SKM-1 treated with dmso at 0.1 percent for 144 hours (cell line): ENCODE results near the gene VPS37C.
"Not testable (repeated sequence)": the region's sequence is repeated elsewhere in the genome, so short reads cannot be mapped to it uniquely, and the experiment has no call there.

Experiments
- DNase-seq: peaks from one replicate; lab custom pipeline; 2025; ENCODE audit not compliant: unreplicated experiment; lab: John Stamatoyannopoulos, UW

VPS37C gene

DNA sequence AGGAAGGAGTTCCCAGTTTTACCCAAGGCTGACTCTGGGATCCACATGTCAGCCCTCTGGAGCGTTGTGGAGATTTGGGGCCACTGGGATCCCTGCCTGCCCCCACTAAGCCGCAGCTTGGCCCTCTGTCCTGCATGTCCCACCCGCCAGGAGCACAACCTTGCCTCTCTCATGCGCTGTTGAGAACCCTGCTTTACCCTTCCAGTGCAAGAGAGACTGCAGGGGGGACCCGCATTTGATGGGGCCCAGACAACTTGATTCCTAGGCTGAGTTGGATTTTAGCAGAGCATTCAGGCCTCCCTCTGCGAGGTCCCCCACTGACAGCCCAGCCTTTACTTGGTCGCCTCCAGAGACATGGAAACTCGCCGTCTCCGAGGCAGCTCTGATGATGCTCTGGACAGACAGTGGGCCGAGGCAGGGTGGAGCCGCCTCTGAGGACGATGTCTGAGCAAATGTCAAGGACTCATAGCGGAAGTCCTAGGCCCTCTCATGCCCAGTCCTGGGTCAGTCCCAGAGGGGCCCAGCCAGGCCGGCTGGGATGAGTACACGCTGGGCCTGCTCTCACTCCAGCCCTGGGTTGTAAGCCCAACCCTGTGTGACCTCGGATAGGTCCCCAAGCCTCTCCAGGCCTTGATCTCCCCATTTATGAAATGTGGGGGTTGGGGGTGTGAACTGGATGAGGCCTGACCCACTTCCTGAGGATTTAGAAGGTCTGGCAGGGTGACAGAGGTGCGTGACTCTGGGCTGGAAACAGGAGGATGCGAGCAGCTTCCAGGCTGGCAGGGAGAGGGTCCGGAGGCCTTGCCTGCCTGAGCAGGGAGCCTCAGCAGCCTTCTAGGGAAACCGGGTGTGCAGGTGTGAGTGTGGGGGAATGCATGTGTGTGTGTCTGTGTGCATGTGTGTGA, 58.3 kb downstream of the VPS37C start:
- no peak for DNase-seq

DNA sequence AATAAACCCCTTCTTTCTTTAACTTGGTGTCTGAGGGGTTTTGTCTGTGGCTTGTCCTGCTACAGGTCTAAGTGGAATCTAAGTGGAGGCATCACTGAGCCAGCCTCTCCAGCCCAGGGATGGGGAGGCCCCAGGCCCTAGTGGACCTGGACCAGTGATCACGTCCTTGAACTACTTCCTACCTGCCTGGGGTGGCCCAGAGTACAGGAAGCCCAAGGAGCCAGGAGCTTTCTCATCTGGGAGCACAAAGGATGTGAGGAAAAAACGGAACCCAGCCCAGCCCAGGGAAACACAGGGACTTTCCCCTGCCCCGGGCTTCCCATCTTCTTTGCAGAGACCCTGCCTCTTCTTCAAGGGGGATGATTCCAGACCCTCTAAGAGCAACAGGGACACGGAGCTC, 62.4 kb downstream of the VPS37C start:
- DNase-seq, result no peak

DNA sequence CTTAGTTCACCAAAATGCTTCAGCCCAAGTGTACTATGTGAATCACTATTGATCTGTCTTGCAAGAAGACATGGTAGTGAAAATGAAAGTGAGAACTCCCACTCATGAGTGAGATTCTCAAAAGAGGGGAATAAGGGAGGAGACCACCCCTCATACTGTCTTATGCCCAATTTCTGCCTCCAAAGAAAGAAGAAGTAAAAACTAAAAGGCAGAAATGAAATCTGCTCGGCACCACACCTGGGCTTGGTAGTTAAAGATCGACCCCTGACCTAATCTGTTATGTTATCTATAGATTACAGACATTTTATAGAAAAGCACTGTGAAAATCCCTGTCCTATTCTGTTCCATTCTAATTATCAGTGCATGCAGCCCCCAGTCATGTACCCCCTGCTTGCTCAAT, 63.0 kb downstream of the VPS37C start:
- not testable (repeated sequence) for DNase-seq

DNA sequence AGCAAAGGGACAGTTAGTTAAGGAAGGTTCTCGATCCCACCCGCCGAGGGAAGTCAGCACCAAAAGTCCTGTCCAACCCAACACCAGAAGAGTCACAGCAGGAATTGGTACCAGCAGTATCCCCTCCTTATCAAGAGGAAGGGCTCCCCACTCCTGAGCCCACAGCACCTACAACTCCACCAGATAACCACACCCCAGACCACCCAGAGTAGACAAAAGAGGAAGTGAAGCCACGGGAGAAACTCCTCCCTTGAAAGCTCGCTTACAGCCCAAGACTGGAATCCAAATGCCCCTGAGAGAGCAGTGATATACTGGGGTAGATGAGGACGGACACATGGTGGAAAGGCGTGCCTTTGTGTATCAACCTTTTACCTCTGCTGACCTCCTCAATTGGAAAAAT, 66.2 kb downstream of the VPS37C start:
- no peak for DNase-seq

DNA sequence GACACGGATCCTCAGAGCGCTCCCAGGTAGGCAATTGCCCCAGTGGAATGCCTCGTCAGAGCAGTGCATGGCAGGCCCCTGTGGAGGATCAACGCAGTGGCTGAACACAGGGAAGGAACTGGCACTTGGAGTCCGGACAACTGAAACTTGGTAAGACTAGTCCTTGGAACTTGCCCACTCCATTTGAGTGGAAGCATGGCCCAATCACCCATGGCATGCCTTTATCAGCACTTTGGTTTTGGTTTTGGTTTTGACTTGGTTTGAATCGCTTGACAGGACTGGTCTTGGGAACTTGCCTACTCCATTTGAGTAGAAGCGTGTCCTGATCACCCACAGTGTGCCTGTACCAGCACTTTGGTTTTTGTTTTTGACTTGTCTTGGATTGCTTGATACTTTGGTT, 67.1 kb downstream of the VPS37C start:
- not testable (repeated sequence) for DNase-seq

DNA sequence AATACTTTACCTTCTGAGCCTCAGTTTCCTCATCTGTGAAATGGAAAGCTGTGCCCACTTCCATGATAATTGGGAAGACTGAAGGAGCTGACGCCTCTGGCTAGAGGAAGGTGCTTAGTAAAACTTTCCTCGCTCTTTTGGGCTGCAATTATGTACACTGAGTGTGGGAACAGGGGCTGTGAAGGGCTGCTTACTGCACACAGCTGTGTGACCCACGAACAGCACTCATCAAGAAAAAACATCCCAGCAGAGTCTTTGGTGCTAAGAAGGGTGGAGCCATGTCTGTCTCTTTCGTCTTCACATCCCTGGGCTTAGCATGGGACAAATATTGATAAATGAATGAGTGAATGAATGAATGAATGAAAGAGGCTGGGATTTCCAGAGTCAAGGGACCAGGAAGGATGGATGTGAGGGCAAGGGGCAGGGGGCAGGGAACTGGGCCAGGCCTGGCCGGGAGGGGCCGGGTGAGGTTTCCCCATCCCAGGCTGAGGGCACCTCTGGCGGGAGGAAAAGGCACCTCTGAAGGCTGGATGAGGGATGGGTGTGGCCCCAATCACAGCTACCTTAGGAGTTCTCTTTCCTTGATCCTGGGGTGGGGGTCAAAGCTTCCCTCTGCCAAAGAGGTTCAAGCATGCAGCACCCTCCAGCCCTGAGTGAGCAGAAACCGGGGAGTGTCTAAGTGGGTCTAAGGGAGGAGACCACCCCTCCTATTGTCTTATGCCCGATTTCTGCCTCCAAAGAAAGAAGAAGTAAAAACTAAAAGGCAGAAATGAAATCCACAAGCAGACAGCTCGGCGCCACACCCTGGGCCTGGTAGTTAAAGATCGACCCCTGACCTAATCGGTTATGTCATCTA, 68.1 kb downstream of the VPS37C start:
- DNase-seq, result no peak

DNA sequence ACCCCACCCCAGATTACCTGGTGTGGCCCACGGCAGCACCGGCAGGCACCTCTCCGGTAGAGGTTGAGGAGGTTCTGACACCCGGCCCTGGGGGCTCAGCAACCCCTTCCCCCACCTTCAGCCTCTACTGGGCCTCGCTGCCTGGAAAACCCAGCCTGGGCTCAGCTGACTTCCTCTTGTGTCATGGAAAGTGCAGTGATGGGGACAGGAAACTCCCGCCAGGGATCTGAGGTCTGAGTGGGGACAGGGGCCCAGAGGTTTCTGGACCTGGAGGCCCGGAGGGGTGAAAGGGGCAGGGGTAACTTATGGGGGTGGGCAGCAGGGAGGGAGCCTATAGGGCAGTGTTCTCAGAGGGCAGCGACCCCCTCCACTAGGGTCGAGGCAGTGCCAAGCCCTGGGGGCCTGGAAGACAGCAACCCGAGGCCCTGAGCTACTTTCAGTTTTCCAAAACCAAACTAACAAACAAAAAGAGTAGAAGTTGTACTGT, 68.9 kb downstream of the VPS37C start:
- DNase-seq, result no peak

DNA sequence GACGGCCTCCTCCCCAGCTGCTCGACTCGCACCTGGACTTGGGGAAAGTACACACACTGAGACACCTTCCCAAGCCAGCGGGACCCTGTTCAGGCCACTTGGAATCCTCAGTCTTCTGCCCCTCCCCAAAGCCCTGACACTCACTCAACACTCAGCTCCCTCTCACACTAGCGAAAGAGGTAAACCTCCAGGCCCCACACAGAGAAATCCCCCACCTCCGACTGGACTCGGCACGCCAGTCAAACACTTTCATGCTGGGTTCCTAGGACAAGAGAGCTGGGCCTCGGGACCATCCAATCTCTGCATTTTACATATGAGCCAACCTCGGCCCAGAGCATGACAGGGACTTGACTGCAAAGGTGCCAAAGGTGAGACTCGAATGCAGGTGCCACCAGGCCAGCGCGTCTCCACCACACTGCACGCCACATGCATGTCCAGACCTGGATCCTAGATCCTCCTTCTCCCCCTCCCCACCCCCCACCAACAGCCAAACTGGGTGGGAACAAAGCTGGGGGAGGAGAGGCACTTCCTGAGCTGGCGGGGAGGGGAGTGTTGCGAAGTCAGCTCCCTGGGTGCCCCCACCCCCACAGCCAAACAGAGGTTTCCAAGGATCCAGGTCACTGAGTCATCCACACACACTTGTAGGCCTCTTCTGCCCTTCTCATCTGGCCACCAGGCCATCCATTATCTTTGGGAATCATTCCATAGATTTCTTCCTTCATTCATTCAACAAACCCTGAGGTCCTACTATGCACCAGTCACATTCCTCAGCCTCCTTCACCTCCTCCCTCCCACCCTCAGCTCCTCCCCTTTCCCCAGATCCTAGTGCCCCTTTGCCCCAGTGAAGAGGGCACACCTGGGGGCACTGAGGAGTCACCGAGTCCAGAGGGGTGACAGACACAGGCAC, 69.6 kb downstream of the VPS37C start:
- no peak for DNase-seq

DNA sequence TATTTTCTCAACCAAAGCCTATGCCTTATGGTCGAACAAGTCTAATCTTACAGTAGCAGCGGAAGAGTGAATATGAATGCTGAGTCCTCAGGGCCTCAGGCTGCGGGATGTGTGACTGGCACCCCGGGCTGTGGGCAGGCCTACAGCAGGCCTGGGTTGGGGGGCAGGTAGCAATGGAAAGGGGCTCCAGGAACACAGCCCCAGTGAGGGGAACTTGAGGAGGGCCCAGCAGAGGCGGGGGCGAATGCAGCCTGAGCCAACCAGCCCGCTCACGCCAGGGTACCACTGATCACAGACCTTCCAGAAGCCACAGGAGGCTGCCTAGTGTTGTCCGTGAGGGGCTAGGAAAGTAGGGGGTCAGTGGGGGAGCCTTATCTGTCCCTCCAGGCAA, 70.2 kb downstream of the VPS37C start:
- no peak for DNase-seq

DNA sequence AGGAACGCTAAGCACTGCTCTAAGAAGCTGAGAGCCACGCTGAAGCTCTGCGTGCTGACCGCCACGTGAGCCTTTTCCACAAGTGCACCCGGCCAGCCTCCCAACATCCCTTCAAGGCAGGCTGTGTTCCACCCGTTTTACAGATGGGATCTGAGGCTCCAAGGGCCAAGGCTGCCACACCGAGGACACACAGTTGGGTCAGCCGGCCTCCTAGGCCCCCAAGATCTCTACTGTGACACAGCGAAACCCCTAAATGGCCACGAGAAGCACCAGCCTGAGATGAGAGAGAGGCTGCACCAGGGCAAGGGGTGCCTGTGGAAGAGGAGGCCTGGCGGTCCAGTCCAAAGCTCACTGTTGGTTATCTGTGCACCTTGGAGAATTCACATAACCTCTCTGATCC, 70.7 kb downstream of the VPS37C start:
- no peak for DNase-seq

DNA sequence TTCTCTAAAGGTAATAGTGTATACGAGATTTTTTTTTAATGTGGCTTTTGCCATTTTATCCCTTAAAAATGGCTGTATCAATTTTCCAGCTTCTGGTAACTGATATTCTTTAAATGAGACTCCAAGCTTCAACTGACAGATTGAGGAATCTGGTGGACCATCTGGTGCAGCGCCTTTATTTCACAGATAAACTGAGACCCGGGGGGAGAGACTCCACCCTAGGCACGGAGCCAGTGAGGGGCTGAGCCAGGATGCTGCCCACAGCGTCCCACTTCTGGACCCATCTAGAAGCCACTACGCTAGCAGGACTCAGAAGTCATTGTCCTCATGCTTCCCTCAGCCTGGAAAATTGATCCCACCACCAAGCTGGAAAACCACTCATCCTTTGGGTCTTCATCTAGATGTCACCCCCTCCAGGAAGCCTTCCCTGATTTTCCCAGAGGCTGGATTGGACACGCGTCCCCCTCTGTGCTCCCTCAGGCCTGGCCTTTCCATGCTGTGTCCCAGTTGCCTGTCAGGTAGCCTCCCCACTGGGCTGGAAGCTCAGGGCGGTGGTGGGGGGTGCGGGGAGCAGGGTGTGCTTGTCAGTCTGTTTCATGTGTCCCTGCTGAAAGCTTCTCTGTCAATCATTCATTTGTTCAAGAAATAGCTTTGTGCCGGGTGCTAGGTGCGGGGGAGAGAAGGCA, 71.3 kb downstream of the VPS37C start:
- no peak for DNase-seq

DNA sequence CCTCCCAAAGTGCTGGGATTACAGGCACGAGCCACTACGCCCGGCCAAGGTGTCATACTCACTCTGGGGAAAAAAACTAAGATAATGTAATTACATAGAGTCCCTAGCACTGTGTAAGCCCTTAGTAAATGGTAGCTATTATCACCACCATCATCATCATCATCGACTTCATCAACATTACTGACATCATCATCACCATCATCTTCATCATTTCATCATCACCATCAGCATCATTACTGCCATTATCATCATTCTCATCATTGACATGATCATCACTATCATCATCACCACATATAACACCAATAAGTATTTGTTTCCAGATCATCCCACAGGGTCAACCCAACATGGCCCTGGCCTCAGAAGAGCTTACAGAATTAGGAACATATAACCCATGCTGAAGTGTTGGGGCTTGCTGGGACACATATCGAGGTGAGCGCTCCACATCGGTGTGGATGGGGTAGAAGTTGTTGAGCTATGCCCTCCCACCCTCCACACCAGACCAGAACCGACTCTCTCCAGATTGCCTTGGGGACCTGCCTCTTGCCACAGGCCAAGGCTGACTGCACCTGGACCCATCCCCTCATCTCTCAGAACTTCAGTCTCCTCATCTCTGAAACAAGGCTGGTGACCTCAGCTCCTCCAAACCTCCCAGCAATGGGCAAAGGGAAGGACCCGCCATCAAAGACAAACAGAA, 73.7 kb downstream of the VPS37C start:
- no peak for DNase-seq

DNA sequence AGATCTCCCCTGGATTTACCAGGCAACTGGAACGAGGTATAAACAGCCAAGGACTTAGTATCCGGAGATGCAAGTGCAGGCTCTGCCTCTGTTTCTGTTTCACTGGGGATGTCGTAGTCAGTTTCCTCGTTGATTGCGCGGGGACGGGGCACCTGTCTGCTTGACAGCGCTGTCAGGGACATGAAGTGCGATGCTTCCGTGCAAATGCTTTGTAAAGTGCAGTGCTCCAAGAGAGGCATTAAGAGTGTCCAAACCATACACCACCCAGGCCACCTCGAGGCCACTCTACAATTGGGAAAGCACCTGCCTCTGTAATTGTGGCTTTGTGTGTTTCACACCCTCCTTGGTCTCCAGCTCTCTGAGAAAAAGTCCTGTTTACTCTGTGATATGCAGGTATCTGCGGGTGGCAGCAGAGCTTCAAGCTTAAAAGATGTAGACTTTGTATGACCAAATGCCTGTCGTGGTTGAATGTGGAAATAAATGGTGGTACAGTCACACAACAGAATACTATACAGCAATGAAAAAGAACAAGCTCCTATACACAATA, 77.6 kb downstream of the VPS37C start:
- DNase-seq, result no peak

DNA sequence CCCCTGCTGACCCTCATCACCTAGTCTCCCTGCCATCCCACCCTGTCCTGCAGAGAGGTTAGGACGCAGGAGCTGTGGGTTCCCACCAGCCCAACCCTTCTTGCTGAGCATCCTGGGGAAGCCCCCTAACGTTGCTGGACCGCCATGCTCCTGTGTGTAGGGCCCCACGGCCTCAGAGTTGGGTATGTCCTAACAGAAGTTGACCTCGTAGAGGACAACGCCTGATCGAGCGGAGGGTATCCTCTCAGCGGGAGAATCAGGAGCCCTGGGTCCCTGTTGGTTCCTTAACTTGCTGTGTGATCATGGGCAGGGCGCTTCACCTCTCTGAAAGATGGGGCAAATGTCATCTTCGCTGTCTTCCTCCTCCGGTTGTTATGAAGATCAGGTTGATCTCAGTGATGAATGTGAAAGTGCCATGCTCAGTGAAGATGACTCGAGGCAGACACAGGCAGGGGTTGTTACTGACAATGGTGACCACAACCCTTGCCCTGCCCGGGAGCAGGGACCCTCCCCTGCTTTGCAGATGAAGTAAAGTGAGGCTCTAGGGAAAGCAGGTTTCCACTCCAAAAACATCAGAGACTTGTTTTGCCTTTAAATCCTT, 78.2 kb downstream of the VPS37C start:
- no peak for DNase-seq

DNA sequence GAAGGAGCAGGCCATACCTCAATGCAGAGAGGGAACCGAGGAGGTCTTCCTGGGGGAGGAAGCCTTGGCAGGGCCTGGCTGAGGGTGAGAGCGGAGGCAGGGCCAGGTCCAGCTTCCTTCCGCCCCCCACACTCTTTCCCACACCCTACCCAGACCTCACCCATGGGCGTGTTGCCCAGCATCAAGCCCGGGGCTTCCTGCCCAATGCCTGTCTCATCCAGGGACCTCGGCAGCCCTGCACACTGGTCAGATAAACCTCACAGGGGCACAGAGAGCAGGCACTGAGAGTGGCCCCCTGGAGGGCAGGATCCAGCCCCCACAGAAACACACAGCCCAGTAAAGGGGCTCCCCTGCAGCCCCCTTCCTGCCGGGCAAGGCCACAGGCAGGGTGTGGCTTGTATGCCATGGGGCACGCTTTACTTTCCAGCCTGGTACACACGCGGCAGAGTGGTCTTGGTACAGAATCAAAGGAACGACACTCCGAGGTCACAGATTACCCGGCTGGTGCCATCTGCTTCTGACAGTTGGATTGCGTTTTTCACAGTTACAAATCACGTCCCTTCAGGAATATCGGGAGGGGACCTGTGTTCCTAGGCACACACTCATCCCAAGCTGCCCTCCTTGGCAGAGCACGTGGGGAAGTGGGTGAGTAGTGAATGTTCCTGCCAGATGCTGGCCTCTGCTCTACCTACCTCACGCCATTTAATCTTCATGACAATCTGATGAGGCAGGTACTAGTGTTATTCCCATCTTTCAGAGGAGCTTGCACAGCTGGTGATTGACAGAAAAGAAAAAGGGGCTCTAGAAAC, 79.0 kb downstream of the VPS37C start:
- no peak for DNase-seq

DNA sequence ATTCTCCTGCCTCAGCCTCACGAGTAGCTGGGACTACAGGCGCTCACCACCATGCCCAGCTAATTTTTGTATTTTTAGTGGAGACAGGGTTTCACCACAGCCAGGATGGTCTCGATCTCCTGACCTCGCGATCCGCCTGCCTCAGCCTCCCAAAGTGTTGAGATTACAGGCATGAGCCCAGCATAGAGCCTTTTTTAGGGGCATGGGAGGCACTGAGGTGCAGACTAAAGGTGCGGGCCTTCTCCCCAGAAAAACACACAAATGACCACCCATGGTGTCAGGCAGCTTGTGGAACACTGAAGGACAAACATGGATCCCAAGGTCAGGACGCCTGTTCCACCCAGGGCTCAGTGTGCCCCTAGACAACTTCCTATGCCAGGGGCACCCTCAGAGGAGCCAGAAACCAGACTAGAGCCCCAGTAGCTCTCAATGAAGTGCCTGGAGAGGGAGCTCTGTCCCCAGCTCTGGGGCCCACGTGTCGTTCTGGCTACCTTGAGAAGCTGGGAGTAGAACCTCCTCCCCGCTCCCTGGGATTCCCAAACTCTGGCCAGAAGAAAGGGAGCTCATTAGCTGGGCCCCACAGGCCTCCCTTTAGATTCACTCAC, 80.1 kb downstream of the VPS37C start:
- no peak for DNase-seq

DNA sequence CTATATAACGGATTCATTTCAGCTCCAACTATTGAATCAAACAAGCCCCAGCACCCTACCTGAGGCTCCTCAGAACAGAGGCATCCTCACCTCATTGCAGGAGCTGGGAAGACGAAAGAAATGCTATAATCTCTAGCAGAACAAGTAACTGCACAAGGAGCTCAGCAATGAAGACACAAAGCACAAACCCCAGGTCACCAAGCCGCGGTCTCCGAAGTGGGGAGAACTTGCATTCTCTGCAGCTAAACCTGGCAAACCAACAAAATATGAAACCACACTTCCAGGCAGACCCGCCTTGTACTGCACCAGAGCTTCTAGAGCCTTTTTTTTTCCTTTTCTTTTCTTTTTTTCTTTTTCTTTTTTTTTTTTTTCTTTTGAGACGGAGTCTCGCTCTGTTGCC, 80.7 kb downstream of the VPS37C start:
- DNase-seq, result no peak
